Endothelial cell of umbilical vein (primary cell): Measurements from ENCODE around the gene AUTS2. TPM values are rescaled to one million over a fixed set of nuclear protein-coding genes. Genes with fewer than 3 reads are reported as not detected.

ENCODE experiments used
- BruUV-seq: library from RNA; stranded (reverse); fragments of 400-500 nt; replicated peaks from 2 replicates; lab custom pipeline; 2021; lab: Mats Ljungman, UMichigan
- CTCF ChIA-PET: fragments of 300-600, 350-600 bp; sonication (Branson Sonifier 250); formaldehyde crosslinking; loops from one replicate; lab custom pipeline; 2021; ENCODE audit warnings: antibody characterized with exemption, inconsistent platforms; lab: Charles Lee
- POLR2A ChIA-PET: fragments of 300-600, 350-600 bp; sonication (Branson Sonifier 250); formaldehyde crosslinking; loops from one replicate; lab custom pipeline; 2021; ENCODE audit warnings: antibody characterized with exemption, inconsistent platforms; lab: Charles Lee
- DNase-seq: peaks from one replicate; pipeline ENCODE4 v3.0.0-alpha.2; 2011; ENCODE audit warnings: low read depth, low spot score
- FAIRE-seq: peaks from 2 replicates; lab custom pipeline; 2011; peaks lifted over from hg19 to GRCh38; lab: Jason Lieb, UNC
- H2AFZ ChIP-seq: 2 replicates; pipeline ENCODE4 v1.6.0; 2012; ENCODE audit warnings: low read depth, low read length, control low read depth, inconsistent platforms
- H3K27ac ChIP-seq: 2 replicates; pipeline ENCODE4 v1.5.1; 2011; ENCODE audit warnings: low read depth, mild to moderate bottlenecking, control low read depth, low read length, moderate library complexity; ENCODE audit not compliant: insufficient read depth
- H3K27me3 ChIP-seq, 2 experiments: 2 replicates each; pipeline versions ENCODE4 v1.6.0 to v1.6.1; 2011; ENCODE audit warnings: low read length in 2 of 2, mixed read lengths in 1 of 2; ENCODE audit not compliant: control insufficient read depth in 2 of 2, insufficient read depth in 2 of 2
- H3K36me3 ChIP-seq, 2 experiments: 2 replicates in 1 of 2; 3 replicates in 1 of 2; pipeline ENCODE4 v1.5.1; 2011; ENCODE audit warnings: low read length in 2 of 2, mild to moderate bottlenecking in 1 of 2, moderate library complexity in 1 of 2; ENCODE audit not compliant: control insufficient read depth in 2 of 2, insufficient read depth in 2 of 2; ENCODE audit errors: extremely low read depth in 1 of 2
- H3K4me1 ChIP-seq: 3 replicates; pipeline ENCODE4 v1.5.1; 2011; ENCODE audit warnings: mild to moderate bottlenecking, low read length; ENCODE audit not compliant: control insufficient read depth, insufficient read depth; ENCODE audit errors: extremely low read depth
- H3K4me2 ChIP-seq: 2 replicates; pipeline ENCODE4 v1.6.1; 2011; ENCODE audit warnings: low read length, control low read depth, mixed read lengths; ENCODE audit not compliant: insufficient read depth
- H3K4me3 ChIP-seq, 3 experiments: fragments of 200-600 bp in 1 of 3; sonication (generic), shearing (Covaris generic) in 1 of 3; replicated peaks in 1 of 3; 2 replicates each; pipeline ENCODE4 v1.5.1; 2011 to 2016; ENCODE audit warnings: control low read depth in 3 of 3, low read length in 3 of 3, mild to moderate bottlenecking in 2 of 3, inconsistent platforms in 1 of 3, low read depth in 1 of 3, moderate library complexity in 1 of 3; ENCODE audit not compliant: insufficient read depth in 1 of 3
- H3K79me2 ChIP-seq: 2 replicates; pipeline ENCODE4 v1.6.0; 2012; ENCODE audit warnings: low read length, inconsistent platforms; ENCODE audit not compliant: control insufficient read depth, insufficient read depth
- H3K9ac ChIP-seq: replicated peaks from 2 replicates; pipeline ENCODE3; 2011; ENCODE audit warnings: low read length, control low read depth; ENCODE audit not compliant: insufficient read depth; ENCODE audit errors: extremely low read depth
- H3K9me1 ChIP-seq: replicated peaks from 3 replicates; pipeline ENCODE4 v1.6.0; 2011; ENCODE audit warnings: mild to moderate bottlenecking, low read length; ENCODE audit not compliant: control insufficient read depth, insufficient read depth; ENCODE audit errors: extremely low read depth
- H3K9me3 ChIP-seq: replicated peaks from 2 replicates; pipeline ENCODE4 v1.5.1; 2012; ENCODE audit warnings: low read length, inconsistent platforms; ENCODE audit not compliant: control insufficient read depth, insufficient read depth
- H4K20me1 ChIP-seq: replicated peaks from 2 replicates; pipeline ENCODE3; 2011; ENCODE audit warnings: mild to moderate bottlenecking, low read length; ENCODE audit not compliant: control insufficient read depth, insufficient read depth; ENCODE audit errors: extremely low read depth
- EZH2 ChIP-seq: IDR thresholded peaks from 2 replicates; pipeline ENCODE4 v1.6.1; 2012; ENCODE audit warnings: borderline replicate concordance, low read depth, mild to moderate bottlenecking, moderate library complexity, low read length, inconsistent platforms; ENCODE audit not compliant: severe bottlenecking
- FOS ChIP-seq: IDR thresholded peaks from 2 replicates; pipeline ENCODE4 v1.6.1; 2011; ENCODE audit warnings: mild to moderate bottlenecking, low read length, moderate library complexity, borderline replicate concordance; ENCODE audit not compliant: insufficient read depth
- GATA2 ChIP-seq: IDR thresholded peaks from 2 replicates; pipeline ENCODE4 v1.7.0; 2011; ENCODE audit warnings: low read depth, mild to moderate bottlenecking, moderate library complexity, mixed read lengths, low read length; ENCODE audit not compliant: insufficient read length, insufficient read depth
- JUN ChIP-seq: IDR thresholded peaks from 2 replicates; pipeline ENCODE4 v1.6.1; 2011; ENCODE audit warnings: borderline replicate concordance, low read depth; ENCODE audit not compliant: insufficient read length, insufficient read depth
- MYC ChIP-seq: IDR thresholded peaks from one replicate; pipeline ENCODE4 v1.6.1; 2011; ENCODE audit warnings: mild to moderate bottlenecking, low read depth, low read length
- POLR2A ChIP-seq: IDR thresholded peaks from 2 replicates; pipeline ENCODE4 v1.6.1; 2012; ENCODE audit warnings: low read depth, mild to moderate bottlenecking, control low read depth, low read length
- POLR2AphosphoS5 ChIP-seq: IDR thresholded peaks from 2 replicates; pipeline ENCODE4 v1.6.1; 2012; ENCODE audit warnings: low read depth, mild to moderate bottlenecking, control low read depth, low read length, moderate library complexity; ENCODE audit not compliant: insufficient read depth
- dilution Hi-C: fragments of 300-500 bp; cut with MboI; formaldehyde crosslinking; loops from one replicate; pipeline ENCODE4 v1.15.0; 2019; ENCODE audit warnings: low sequenced_read_pairs; ENCODE audit not compliant: extremely low pct_ligation_motif_present
- intact Hi-C: fragments of 100-400 bp; cut with micrococcal nuclease; formaldehyde crosslinking; loops from one replicate; pipeline ENCODE4 v1.10.0; 2022
- polyA plus RNA-seq, 4 experiments: library from polyadenylated mRNA; depleted of rRNA in 3 of 4; stranded (reverse) in 3 of 4; unstranded in 1 of 4; fragments of >200 nt; gene quantifications; 2 replicates each; pipeline versions ENCODE4 v1.2.1 to v1.2.3, GENCODE V29; 2011 to 2012; ENCODE audit warnings: missing spikeins in 1 of 4
- total RNA-seq: library from RNA; stranded (reverse); gene quantifications from 2 replicates; pipeline ENCODE4 v1.2.3, GENCODE V29; 2021
- TF ChIP-seq, protein P1 (sequence below), 2 donors: IDR thresholded peaks; 1 replicate in 1 of 2; 2 replicates in 1 of 2; pipeline ENCODE4 v1.5.1; 2011; ENCODE audit warnings: low read length in 2 of 2, mild to moderate bottlenecking in 2 of 2, moderate library complexity in 2 of 2, control low read depth in 1 of 2, inconsistent platforms in 1 of 2, low read depth in 1 of 2; ENCODE audit not compliant: insufficient read depth in 1 of 2; ENCODE audit errors: extremely low read depth in 1 of 2
- TF ChIP-seq, protein P2 (sequence below): IDR thresholded peaks from 2 replicates; pipeline ENCODE4 v1.6.1; 2011; ENCODE audit not compliant: insufficient read depth, insufficient read length

AUTS2 gene
- total and polyA plus RNA-seq, 2 donors (not counting 3 experiments of a cell fraction or from before 2014, with no cell fraction given): 0.59 to 8.0 TPM

DNA sequence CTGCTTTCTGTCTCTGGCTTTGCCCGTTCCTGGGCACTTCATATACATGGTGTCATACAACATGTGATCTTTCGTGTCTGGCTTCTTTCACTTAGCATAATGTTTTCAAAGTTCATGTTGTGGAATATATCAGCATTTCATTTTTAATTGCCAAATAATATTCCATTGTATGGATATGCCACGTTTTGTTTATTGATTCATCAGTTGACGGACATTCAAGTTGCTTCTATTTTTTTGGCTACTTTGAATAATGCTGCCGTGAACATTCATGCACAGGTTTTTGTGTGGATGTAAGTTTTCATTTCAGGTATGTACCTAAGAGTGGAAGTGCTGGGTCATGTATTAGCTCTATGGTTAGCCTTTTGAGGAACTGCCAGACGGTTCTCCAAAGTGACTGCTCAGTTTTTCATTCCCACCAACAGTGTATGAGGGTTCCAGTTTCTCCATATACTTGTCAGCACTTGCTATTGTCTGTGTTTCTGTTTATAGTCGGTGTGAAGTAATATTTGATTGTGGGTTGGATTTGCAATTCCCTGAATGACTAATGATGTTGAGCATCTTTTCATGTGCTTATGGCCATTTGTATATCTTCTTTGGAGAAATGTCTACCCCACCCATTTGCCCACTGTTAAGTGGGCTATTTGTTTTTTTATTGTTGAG lies 1132.3 kb downstream of the AUTS2 start:
- Histone ChIP-seq H3K9ac (no peak overlapping the region), H3K27ac (no peak overlapping the region), H3K4me1 (no peaks in the 10 kb centered on the region), H3K9me1 (no peaks in the 10 kb centered on the region), H3K27me3 (no peaks in the 10 kb centered on the region), H4K20me1 (no peaks in the 10 kb centered on the region), H3K9me3 (no peaks in the 10 kb centered on the region), H2AFZ (no peak overlapping the region), H3K4me3 (no peak overlapping the region), H3K36me3 (no peaks in the 10 kb centered on the region), H3K79me2 (no peaks in the 10 kb centered on the region), H3K4me2 (no peak overlapping the region)
- intact Hi-C loops (no loop called here), dilution Hi-C loops (no loop called here)
- CTCF ChIA-PET: no interaction called here
- BruUV-seq: no TSS peak
- no peak for DNase-seq
- TF ChIP-seq GATA2 (no peak), POLR2A (no peak), FOS (no peak), JUN (no peak), MYC (no peak), EZH2 (no peak), POLR2AphosphoS5 (no peak)
- TF ChIP-seq, protein P1, sequence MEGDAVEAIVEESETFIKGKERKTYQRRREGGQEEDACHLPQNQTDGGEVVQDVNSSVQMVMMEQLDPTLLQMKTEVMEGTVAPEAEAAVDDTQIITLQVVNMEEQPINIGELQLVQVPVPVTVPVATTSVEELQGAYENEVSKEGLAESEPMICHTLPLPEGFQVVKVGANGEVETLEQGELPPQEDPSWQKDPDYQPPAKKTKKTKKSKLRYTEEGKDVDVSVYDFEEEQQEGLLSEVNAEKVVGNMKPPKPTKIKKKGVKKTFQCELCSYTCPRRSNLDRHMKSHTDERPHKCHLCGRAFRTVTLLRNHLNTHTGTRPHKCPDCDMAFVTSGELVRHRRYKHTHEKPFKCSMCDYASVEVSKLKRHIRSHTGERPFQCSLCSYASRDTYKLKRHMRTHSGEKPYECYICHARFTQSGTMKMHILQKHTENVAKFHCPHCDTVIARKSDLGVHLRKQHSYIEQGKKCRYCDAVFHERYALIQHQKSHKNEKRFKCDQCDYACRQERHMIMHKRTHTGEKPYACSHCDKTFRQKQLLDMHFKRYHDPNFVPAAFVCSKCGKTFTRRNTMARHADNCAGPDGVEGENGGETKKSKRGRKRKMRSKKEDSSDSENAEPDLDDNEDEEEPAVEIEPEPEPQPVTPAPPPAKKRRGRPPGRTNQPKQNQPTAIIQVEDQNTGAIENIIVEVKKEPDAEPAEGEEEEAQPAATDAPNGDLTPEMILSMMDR (IDR thresholded peaks at IDR 0.05; ENCODE audit: extremely low read depth in 1 of 2, insufficient read depth in 1 of 2, low read depth in 1 of 2, low read length in 2 of 2): no peak
- TF ChIP-seq, protein P2, sequence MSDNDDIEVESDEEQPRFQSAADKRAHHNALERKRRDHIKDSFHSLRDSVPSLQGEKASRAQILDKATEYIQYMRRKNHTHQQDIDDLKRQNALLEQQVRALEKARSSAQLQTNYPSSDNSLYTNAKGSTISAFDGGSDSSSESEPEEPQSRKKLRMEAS: no peak
- POLR2A ChIA-PET: no interaction called here
- no peak for FAIRE-seq
